HK-2 (cell line): ENCODE measurements around the gene RAB43.
"Not testable (repeated sequence)": the region's sequence is repeated elsewhere in the genome, so short reads cannot be mapped to it uniquely, and the experiment has no call there.

ENCODE experiments used
- DNase-seq: peaks from one replicate; pipeline ENCODE4 v3.0.0-alpha.2; 2018; ENCODE audit not compliant: unreplicated experiment

The RAB43 gene

DNA sequence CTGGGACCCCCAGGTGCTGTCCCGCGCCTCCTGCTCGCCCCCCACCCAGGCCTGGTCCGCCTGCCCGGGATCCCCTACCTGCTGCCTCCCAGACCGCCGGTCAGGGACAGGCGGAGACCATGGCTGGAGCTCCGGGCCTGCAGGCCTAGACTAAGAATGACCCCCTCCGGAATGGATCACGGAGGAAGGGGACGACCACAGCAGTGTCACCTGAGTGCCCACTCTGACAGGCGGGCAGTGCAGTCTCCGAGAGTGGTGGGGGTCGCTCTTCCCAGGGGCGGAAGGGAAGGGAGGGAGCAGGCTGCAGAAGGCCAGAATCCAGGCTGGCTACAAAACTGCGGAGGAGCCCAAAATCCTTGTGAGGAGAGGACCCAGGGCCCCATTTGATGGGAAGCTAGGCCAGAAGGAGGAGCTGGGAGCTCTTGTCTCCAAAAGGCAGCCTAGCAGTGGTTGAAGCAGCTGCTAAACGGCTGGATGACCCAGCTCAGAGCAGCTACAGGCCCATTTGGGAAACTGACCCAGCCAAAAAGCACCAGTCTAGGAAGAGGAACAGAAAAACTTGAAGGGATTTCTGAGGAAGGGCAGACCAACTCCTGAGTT is 908 bp upstream of the RAB43 start:
- DNase-seq = no peak

DNA sequence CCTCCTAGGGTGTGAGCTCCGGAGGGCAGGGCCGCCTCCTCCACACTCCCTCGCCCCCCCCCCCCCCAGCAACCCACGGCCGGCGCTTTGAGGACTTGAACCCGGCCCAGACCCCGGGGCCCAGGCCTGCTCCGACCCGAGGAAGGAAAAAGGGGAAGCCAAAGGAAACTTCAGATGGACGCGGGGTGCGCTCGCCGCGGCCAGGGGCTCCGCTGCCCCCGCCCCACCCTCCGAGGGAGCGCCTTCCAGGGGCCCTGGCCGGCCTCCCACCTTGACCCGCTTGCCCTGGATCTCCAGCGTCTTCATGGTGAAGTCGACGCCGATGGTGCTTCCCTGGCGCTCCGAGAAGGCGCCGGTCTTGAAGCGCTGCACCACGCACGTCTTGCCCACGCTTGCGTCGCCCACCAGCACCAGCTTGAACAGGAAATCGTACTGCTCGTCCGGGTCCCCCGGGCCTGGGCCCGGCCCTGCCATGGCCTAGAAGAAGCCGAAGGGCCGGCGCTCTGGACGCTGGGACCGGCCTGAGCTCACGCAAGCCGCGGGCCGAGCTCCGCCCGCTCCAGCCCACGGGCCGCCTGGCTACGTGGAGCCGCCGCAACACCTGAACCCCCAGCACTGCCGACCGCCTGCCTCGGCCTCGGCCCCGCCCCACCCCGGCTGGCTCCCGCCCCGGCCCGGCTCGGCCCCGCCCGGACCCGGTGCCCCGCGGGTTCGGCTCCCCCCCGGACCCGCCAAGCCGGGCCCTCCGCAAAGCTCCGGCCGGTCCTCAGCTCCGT is 400 bp downstream of the RAB43 start:
- DNase-seq = no peak

DNA sequence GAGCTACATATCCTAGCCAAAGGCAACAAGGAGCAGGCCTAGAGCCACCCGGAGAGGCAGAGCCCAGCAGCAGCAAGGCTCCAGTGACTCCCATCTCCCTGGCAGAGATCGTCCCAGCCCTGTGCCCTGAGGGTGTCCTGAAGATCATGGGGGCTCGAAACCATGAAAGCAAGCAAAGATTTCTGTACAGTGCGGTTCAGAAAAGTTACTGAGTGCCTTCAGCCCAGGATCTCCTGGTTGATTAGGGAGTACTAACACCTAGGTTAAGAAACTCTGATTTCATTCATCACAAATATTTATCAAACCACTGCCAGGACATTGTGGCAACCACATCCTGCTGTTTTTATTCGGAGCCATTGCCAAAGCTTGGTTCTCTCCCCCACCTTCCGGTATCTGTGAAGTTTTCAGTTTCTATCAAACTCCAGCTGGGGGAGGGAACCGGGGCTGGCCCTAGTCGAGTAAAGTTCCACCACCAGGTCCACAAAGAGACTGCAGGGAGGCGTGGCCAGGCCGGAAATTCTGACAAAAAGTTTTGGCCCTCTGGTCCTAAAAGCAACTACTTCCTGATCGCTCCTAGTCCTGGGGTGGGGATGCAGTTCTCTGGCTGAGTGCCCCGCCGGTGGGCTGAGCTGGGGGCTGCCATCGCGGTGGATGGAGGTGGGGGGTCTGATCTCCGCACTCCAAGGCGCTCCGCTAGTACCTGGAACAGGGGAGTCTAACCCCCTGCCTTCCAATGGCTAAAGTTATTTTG is 1.2 kb downstream of the RAB43 start:
- peak; percentile 86 for DNase-seq

DNA sequence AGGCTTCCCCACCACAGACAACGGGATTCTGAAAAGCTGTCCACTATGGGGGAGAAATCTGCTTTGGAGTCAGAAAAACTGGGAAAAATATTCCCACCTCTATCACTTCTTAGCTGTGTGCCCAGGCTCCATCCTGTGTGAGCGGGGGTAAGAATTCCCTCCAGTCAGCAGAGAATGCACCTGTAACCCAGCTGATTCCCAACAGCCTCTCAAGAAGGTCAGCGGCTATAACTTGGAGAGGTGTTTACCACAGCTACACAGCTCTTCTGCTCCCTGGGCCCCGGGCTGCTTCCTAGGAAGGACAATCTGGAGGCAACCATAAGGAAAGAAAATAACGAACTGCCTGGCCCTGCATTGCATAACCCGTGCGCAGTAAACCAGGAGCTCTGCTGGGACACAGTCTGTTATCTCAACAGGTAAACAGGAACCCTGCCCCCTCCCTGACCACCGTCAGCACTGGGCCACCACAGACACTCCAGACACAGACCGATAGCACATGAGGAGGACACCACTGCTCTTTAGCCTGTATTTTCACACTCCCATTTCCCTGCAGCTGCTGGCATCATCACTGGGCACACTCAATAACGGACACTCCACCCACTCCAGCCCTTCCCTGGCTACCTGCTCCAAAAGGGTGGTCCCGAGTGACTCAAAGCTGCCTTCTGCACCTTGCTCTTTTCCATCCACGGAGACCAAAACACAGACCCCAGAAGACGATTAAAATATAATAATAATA is 2.1 kb downstream of the RAB43 start:
- no peak for DNase-seq

DNA sequence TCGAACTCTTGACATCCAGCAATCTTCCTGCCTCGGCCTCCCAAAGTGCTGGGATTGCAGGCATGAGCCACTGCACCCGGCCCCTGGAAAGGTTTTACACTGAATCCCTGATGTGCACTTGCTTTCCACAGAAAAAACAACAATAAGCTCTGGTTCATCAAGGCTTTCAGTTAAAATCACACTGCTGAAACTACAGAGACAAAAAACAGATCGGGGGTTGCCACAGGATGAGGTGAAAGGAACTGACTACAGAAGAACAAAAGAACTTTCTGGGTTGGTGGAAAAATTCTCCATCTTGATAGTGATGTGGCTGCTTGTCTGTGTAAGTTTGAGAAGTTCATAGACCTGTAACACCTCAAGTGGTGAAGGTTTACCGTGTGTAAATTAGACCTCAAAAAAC is 2.9 kb downstream of the RAB43 start:
- no peak for DNase-seq

DNA sequence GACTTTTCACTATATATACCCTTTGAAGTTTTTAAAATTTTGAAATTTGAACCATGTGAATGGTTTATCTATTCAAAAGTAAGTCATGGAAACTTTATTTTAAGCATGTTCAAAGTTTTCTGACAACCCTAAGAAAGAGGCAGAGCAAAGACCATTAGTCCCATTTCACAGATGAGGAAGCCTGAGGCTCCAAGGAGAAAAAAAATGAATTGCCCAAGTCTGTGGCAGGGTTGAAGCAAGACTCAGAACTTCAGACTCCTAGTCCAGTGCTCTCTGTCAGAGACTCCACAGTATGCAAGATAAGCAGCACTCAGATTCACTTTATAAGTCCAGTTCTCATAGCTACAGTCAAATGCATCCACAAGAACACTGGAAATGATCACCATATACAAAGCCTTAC is 4.5 kb downstream of the RAB43 start:
- DNase-seq = no peak

DNA sequence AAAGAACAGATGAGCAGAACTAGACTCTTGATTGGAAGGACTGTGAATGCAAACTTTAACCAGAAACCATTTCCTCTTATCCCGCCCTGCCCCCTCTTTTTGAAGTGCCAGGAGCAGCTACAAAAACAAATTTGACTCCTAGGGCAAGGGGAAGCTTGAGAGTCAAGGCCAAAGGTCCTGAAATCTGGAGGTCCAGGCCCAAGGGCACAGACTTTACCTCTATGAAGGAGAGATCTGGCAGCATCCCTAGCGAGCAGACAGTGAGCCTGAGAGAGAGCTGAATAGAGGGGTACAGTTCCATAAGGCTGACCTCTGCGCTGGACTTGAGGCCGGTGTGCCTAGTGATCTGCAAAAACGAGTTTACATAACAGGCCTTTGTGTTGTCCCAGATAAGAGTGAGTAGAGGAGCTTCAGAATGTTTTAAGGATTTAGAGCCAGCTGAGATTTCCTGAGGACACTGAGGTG is 5.1 kb downstream of the RAB43 start:
- DNase-seq = no peak

DNA sequence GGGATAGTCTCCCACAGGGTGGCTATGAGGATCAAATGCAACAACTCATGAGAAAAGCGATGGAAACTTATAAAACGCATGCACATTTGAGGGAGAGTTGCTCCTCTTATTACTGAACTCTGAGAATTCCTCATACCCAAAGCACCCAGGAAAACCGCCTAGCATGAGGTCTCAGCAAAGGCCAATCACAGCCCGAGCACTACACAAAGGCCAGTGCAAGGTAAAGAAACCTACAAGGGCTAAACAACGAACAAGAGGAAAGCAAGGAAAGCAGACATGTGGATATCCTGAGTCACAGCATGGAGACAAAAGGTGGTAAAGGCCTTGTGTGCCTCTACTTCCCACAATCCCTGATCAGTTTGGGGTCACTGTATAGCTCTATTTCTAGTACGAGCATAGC is 7.1 kb downstream of the RAB43 start:
- DNase-seq = no peak

DNA sequence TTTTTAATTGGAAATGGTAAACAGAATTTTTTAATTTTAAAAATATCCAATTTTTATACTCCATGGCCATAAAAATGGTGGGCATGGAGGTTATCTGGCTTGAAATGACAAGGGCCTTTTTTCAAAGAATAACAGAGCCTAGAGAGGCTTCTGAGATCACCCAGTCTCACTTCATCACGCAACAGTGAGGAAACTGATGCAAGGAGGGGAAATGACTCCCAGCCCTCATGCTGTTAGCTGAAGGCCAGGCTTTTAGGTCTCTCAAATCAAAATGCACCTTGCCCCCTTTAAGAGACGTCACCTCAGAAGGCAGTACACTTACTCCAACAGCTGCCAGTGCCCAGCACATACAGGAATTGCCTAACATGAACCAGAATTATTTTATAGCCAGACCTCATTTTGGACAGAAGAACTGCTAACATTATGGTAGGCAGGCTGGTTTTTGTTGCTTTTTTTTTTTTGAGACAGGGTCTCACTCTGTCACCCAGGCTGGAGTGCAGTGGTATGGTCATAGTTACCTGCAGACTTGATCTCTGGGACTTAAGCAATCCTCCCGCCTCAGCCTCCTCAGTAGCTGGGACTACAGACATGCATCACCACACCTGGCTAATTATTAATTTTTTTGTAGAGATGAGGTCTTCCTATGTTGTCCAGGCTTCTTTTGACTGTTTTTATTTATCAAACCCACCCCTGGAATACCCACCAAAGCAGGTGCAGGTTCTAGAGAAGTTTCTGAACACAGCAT is 9.1 kb downstream of the RAB43 start:
- peak; percentile 21 for DNase-seq

DNA sequence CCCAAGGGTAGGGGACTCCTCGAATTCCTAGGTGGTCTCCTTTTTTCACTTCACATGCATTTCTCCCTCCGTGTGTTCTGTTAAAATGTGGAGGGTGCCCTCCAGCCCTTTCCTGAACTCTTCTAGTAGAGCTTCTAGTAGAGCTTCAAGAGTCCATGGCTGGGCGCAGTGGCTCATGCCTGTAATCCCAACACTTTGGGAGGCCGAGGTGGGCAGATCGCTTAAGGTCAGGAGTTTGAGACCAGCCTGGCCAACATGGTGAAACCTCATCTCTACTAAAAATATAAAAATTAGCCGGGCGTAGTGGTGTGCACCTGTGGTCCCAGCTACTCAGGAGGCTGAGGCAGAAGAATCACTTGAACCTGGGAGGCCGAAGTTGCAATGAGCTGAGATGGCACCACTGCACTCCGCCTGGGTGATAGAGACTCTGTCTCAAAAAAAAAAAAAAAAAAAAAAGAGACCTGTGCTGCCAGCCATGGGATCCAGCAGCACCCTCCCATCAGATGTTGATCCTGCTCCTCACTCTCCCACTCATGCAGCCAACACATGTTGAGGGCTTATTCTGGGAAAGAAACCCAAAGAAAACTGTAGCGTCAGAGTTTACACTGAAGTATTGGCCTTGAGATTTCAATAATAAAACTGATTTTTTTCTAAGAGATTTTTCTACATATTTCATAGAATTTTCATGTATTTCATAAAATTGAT is 10.4 kb downstream of the RAB43 start:
- DNase-seq = not testable (repeated sequence)

DNA sequence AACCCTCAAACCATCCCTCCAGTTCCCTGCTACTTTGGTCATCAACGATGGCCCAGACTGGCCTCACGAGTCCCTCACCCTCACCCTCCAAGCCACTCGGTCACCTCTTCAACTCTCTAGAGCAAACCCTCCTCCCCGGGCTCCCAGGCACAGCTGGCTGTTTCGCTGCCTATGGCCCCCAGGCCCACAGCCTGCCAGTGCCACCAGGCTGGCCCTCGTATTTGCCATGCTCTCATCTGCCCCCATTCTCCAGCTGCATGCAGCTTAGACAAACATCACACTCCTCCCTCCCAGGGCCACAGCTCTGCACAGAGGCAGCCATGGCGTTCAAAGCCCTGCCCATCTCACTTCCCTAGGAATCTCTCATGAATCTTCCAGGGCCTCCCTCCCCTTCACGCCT is 13.8 kb downstream of the RAB43 start:
- DNase-seq = no peak

DNA sequence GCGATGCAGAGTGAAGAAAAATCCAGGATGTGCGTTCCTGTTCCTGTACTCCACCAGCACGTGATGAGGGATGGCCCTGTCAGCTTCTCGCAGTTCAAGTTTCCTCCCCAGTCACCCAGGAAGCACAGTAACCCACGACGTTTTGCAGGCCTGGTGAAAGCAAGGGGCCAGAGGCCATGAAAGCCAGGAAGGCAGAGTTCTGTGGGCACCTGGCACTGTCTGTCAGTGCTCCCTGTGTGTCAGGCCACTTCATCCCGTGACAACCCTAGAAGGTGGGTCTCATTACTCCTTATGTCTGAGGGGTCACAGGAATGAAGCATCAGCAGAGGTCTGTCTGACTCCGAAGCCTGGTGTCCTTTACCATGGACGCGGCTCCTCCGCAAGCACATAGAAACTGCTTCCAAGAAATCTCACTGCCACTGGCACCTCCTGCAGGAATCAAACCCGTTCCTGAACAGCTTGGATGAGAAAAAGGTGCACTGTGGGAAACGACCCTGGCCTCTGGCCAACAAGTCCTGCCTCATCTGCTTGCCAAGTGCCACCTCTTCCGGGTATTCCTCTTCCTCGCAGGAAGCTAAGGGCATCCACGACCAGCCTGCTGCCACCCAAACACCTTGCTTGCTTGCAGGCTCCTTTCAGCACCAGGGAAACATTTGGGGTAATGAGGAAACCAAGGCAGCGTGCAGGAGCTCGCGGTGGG is 14.6 kb downstream of the RAB43 start:
- no peak for DNase-seq

DNA sequence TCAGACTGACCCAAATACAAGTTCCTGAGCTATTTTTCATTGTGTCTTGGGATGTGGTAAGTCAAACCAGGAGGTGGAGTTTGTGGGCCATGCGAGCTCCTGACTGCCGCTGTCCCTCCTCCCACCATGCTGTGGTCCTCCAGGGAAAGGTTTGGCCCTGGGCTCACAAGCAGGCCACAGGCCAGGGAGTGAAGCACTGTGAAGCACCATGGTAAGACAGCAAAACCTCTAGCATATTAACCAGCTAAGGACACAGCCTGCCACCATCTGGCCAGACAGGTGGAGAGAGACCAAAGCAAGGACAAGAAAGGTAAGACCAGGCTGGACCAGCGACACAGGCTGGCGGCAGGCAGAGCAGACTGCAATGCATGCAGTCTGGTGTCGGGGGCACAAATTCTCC is 15.3 kb downstream of the RAB43 start:
- no peak for DNase-seq

DNA sequence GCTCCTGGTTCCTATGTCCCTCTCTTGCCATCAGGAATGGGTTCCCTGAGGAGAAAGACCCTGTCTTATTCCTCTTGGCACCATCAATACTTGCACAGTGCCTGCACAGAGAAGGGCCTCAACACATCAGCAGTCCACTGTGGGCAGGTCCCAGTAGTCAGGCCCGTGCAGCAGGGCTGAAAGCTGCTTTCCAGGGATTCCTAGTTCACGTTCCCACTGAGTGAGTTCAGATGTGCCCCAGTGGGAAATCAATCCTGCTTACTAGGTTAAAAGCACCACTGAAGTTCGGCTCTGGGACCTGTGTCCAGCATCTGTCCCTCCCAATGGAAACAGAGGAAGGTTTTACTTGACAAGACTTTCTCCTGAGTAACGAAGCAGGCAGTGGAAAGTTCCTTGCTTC is 15.7 kb downstream of the RAB43 start:
- DNase-seq = no peak

DNA sequence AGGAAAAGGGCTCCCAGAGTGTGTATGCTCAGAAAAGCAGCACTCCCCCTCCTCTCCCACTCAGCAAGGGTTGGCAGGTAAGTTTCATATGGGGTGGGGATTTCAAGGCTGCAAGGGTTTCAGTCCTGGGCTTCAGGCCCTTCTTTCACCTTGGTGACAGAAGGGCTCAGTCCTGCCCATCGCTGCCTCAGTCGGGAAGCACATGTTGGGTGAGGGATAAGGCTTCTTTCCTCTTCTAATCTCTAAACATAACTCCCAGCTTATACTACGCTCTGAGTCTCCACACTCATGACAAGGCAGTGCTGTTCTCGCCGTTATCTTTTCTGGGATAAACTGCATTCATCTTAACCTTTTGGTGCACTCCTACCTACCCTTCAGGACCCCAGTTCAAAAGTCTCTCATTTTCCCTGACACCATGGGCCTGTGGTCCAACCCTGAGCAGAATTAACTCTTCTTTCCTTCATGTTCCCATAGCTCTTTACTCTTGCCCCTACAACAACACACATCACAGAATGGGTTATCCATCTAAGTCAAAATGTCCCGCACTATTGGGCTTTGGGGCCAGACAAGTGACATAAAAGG is 17.0 kb downstream of the RAB43 start:
- DNase-seq = no peak

DNA sequence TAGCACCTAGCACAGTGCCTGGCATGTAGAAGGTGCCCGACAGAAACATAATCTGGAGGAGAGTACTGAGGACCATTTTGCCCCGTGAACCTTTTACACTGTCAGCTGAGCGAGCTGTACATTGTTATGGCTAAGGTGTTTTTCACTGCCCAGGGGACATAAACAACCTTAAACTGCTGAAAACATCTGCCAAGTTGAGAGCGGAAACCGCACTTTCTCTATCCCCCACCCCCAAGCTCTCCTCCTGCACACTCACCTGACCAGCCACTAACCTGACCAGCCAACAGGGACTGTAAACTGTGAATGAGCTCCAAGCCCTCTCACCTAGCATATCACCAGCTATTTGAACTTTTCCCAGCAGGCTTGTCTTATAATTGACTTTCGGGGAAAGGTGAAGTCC is 17.6 kb downstream of the RAB43 start:
- DNase-seq = no peak

DNA sequence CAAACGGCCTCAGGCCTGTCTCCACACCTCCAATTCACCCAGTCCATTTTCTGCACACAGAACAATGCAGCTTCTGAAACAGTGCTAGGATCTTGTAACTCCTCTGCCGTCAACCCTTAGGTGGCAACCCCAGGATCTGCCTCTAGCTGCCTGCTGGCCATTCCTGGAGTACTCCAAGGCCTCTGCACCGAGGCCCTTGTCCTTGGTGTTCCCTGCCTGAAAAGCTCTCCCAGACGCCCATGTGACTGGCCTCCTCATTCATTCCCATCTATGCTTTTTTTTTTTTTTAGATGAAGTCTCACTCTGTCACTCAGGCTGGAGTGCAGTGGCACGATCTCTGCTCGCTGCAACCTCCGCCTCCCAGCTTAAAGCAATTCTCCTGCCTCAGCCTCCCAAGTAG is 18.3 kb downstream of the RAB43 start:
- no peak for DNase-seq

DNA sequence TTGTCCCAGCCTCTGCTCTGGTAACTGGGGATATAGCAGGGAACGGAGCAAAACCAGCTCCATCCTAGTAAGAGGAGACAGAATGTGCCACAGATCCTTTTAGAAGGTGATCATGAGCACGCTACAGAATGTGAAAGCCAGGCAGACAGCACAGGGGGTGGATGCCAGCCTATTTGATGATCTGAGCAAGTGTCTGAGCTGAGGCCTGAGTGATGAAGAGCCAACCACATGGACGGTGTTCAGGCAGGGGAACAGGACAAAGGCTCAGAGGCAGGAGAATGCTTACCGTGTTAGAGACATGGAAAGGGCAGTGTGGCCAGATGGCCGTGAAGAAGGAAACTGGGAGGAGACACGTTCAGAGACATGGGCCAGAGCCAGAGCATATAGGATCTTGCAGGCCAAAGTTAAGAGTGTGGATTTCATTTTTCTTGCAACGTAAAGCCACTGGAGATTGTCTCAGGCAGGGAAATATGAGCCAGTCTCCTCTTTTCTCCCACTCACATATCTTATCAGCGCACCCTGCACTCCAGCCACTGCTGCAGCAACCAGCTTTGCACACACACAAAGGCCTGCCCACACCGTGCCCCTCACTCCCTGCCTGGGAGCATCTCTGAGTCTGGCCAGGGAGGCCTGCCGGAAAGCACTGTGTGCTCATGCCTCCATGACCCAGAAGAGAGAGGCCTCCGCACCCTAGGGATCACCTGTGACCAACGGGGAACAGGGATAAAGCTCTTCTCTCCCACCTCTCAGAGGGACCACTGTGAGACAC is 20.1 kb downstream of the RAB43 start:
- DNase-seq = no peak

DNA sequence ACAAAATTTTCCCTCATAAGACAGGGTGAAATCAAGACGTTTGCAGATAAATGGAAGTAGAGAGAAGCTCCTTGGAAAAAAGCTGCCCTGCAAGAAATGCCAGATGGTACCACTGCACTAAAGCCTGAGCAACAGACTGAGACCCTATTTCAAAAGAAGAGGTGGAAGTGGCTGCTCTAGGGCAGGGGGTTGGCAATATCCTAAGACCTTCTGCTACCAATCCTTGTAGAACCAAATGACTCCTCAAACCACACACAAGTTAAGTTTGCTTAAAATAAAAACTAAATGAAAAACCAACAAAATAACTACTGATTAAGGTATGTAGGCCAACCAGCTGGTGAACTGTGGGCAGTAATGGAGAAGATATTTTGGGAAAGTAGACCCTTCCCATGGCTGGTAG is 21.3 kb downstream of the RAB43 start:
- DNase-seq = no peak
